Endothelial cell (in vitro differentiated cells): ENCODE results near the gene TM9SF3. TPM values are rescaled to one million over a fixed set of nuclear protein-coding genes. Genes with fewer than 3 reads are reported as not detected.

ENCODE experiments used
- DNase-seq: peaks from one replicate; pipeline ENCODE4 v3.0.0; 2021; ENCODE audit warnings: low spot score
- H3K27ac Mint-ChIP-seq: one replicate; pipeline ENCODE4 v1.8.0; 2021; ENCODE audit warnings: mixed read lengths, inconsistent platforms; ENCODE audit not compliant: unreplicated experiment
- H3K27me3 Mint-ChIP-seq: one replicate; pipeline ENCODE4 v1.8.0; 2021; ENCODE audit warnings: mild to moderate bottlenecking, moderate library complexity, mixed read lengths, inconsistent platforms; ENCODE audit not compliant: unreplicated experiment
- H3K36me3 Mint-ChIP-seq: one replicate; pipeline ENCODE4 v1.8.0; 2021; ENCODE audit warnings: mild to moderate bottlenecking, low read depth, mixed read lengths, inconsistent platforms; ENCODE audit not compliant: unreplicated experiment
- H3K4me1 Mint-ChIP-seq: one replicate; pipeline ENCODE4 v1.8.0; 2021; ENCODE audit warnings: mild to moderate bottlenecking, mixed read lengths, inconsistent platforms; ENCODE audit not compliant: unreplicated experiment
- H3K4me3 Mint-ChIP-seq: one replicate; pipeline ENCODE4 v1.8.0; 2021; ENCODE audit warnings: mild to moderate bottlenecking, mixed read lengths, inconsistent platforms; ENCODE audit not compliant: unreplicated experiment
- H3K9me3 Mint-ChIP-seq: one replicate; pipeline ENCODE4 v1.8.0; 2021; ENCODE audit warnings: mixed read lengths, inconsistent platforms; ENCODE audit not compliant: unreplicated experiment
- long read RNA-seq: library from polyadenylated mRNA; unstranded; transcript quantifications from one replicate; pipeline ENCODE4 v2.0.0, GENCODE V29; 2020; ENCODE audit not compliant: unreplicated experiment
- total RNA-seq: library from RNA; stranded (reverse); fragmentation: NEBNext Ultra II Directional; extraction: Animal tissue kit (Norgen Biotek cat#: 25700); gene quantifications from one replicate; pipeline ENCODE4 v1.2.1, GENCODE V29; 2021; ENCODE audit not compliant: unreplicated experiment
- TF ChIP-seq, protein P1 (sequence below): fragments of 200-600 bp; sonication (generic); IDR thresholded peaks from one replicate; pipeline ENCODE4 v1.5.0; 2021; ENCODE audit warnings: antibody characterized with exemption; ENCODE audit not compliant: unreplicated experiment

TM9SF3 gene
- total RNA-seq, result 157 TPM
- long read RNA-seq, full-length matches to known transcripts, result 3 of 5 reads
- long read RNA-seq, partial matches to known transcripts, result 1 of 5 reads
- long read RNA-seq, other reads (novel, unspliced or antisense), result 1 of 5 reads

DNA sequence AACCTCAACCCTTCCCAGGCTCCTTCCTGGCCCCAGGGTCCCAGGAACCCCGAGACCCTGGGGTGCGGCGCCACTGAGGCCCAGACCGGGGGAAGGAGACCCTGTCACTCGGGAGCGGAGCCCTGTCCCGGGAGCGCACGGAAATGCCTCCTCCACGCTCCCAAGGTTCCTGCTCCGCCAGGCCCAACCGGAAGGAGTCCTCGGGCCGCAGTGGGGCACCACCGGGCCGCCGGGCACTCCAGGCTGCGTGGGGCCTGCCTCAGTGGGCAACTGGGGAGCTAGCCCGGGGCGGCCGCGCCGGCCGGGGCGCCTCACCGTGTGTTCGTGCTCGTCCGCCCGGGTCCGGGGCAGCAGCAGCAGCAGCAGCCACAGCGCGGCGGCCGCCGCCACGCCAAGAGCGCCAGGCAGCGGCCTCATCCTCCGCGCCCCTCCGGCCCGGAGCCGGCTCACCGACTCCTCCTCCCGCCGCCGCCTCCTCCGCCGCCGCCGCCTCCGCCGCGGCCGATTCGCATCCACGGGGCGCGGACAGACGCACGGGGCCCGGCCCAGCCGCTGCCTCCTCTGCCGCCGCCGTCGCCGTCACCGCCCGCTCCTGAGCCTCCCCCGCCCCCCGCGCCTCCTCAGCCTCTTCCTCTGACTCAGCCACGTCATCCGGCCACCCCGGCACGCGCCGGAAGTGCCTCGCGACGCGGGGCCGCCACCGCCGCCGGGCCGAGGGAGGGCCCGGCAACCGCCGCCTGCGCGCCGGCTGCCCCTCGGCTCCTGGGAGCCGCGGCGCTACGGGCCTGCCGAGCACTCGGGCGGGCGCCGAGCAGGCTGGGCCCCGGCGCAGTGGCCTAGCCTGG, at the start of gene TM9SF3:
TSS of gene TM9SF3 (minus strand) at position 594 of the 845 bp plus-strand sequence. CDS start at position 417, 177 bp downstream.
- peak within 1 kb of the TSS; percentile 97 for H3K4me3 Mint-ChIP-seq

DNA sequence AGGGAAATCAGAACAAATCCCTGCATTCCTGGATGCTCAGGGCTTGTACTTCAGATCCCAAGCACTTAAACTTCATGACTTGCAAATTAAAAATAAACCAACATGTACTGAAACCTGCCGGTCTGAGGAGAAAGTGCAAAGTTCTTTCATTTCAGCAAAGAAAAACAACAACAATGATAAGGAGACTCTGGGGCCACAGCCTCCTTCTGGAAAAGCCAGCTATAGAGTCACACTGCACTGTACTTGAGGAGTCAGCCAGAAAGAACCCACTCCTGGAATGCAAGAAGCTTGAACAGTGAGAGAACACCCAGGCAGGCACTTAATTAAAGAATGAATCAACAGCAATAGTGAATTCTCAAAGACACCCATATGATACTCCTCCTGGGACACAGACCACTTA, 49.7 kb upstream of the TM9SF3 start:
- Mint-ChIP-seq H3K4me1 (no peaks in the 10 kb centered on the region), H3K9me3 (no peaks in the 10 kb centered on the region), H3K36me3 (peaks cover 7% of the 10 kb centered on the region), H3K4me3 (no peak overlapping the region), H3K27me3 (peaks cover 2% of the 10 kb centered on the region), H3K27ac (no peak overlapping the region)
- DNase-seq, result no peak
- TF ChIP-seq, protein P1, sequence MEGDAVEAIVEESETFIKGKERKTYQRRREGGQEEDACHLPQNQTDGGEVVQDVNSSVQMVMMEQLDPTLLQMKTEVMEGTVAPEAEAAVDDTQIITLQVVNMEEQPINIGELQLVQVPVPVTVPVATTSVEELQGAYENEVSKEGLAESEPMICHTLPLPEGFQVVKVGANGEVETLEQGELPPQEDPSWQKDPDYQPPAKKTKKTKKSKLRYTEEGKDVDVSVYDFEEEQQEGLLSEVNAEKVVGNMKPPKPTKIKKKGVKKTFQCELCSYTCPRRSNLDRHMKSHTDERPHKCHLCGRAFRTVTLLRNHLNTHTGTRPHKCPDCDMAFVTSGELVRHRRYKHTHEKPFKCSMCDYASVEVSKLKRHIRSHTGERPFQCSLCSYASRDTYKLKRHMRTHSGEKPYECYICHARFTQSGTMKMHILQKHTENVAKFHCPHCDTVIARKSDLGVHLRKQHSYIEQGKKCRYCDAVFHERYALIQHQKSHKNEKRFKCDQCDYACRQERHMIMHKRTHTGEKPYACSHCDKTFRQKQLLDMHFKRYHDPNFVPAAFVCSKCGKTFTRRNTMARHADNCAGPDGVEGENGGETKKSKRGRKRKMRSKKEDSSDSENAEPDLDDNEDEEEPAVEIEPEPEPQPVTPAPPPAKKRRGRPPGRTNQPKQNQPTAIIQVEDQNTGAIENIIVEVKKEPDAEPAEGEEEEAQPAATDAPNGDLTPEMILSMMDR, result no peak

More for the DNA sequence above, at the start of gene TM9SF3:
- peaks cover 18% of the 10 kb centered on the region for H3K4me1 Mint-ChIP-seq
- peaks cover 5% of the 10 kb centered on the region for H3K36me3 Mint-ChIP-seq
- H3K27ac Mint-ChIP-seq, result peak within 1 kb of the TSS; percentile 94
- H3K27me3 Mint-ChIP-seq, result peaks cover 10% of the 10 kb centered on the region
- peak; percentile 84 for DNase-seq
- H3K9me3 Mint-ChIP-seq, result no peaks in the 10 kb centered on the region
- TF ChIP-seq, protein P1, result no peak

DNA sequence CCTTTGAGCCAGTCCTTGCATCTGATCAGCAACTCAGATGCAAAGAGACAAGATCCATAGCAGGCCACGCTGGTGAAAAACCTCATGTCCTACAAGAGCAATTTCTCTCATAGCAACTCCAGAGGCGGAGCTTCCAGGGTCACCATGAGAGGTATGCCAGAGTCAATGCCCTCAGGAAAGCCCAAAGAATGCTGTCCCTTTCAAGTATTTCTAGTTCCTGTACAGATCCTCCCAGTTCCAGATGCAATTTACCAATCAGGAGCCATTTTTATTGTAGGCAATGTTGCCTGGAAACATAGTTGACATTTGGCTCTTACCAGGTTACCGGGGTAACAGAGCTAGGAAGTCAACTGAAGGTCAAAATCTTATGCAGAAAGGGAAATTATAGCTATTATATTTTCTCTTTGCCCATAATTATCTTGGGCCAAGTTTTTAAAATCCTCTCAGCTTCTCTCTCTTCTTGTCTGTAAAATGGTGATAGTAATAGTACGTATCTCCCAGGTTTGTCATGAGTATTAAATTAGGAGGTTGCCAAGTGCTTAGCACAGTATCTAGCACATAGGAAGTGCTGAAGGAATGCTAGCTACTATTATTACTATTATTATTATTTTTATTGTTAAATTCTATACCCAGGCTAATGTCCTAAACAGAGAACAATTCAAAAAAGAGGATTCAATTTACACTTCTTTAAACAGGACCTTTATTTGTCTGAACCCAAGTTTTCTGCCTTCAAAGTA, 46.3 kb upstream of the TM9SF3 start:
- Mint-ChIP-seq H3K9me3 (no peaks in the 10 kb centered on the region), H3K4me1 (no peaks in the 10 kb centered on the region), H3K27ac (no peak overlapping the region), H3K36me3 (peaks cover 5% of the 10 kb centered on the region), H3K27me3 (peaks cover 2% of the 10 kb centered on the region), H3K4me3 (no peak overlapping the region)
- no peak for DNase-seq
- TF ChIP-seq, protein P1, result no peak

DNA sequence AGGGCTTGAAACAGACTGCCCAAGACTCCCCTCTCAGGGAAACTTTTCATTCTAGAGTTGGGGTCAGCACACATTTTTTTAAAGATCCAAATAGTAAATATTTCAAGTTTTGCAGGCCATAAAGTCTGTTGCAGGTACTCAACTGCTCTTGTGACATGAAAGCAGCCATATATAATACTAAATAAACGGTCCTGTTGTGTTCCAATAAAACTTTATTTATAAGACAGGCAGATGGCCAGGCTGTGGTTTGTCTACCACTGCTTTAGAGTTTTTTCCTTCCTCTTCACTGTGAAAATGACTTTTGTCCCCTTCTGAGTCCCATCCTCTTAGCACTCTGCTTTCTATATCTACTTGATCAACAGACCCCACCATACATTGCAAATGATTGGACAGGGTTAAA, 40.5 kb upstream of the TM9SF3 start:
- DNase-seq, result no peak
- TF ChIP-seq, protein P1, result no peak
- Mint-ChIP-seq H3K36me3 (no peaks in the 10 kb centered on the region), H3K27me3 (no peaks in the 10 kb centered on the region), H3K4me3 (no peak overlapping the region), H3K4me1 (no peaks in the 10 kb centered on the region), H3K9me3 (no peaks in the 10 kb centered on the region), H3K27ac (no peak overlapping the region)
